ENCODE measurements around the gene CDH4.
"Not testable (repeated sequence)": the region's sequence is repeated elsewhere in the genome, so short reads cannot be mapped to it uniquely, and the experiment has no call there.

Gene CDH4

GRCh38 chr20:61420056-61420455 lies 168.0 kb downstream of the CDH4 start:
- ChIA-PET POLR2A (no interaction called here), CTCF (interaction anchor here (1.4 kb wide), 1 partner anchor 8 kb away, joined by 3 read pairs; no protein-coding TSS in a partner anchor)
- DNase-seq (ENCODE audit: low read depth, low spot score): no peak
- H3K4me3 ChIP-seq (ENCODE audit: low read depth, low read length): no peak overlapping the region
- TF ChIP-seq CTCF (IDR thresholded peaks at IDR 0.05; ENCODE audit: insufficient read depth, low read length, missing control alignments): no peak

GRCh38 chr20:61420781-61421180 lies 168.7 kb downstream of the CDH4 start:
- ChIA-PET CTCF (no interaction called here), POLR2A (no interaction called here)
- TF ChIP-seq CTCF (IDR thresholded peaks at IDR 0.05; ENCODE audit: insufficient read depth, low read length, missing control alignments): no peak
- no peak overlapping the region for H3K4me3 ChIP-seq (ENCODE audit: low read depth, low read length)
- no peak for DNase-seq (ENCODE audit: low read depth, low spot score)

- CTCF ChIA-PET: no interaction called here
- DNase-seq (ENCODE audit: low read depth, low spot score): no peak
These were observed 170.8 kb downstream of the CDH4 start for GRCh38 chr20:61422636-61423425.

GRCh38 chr20:61424011-61424627 lies 172.1 kb downstream of the CDH4 start:
- POLR2A ChIA-PET: no interaction called here

More at GRCh38 chr20:61422636-61423425, 170.8 kb downstream of the CDH4 start:
- no peak overlapping the region for H3K4me3 ChIP-seq (ENCODE audit: low read depth, low read length)
- POLR2A ChIA-PET: no interaction called here
- TF ChIP-seq CTCF (IDR thresholded peaks at IDR 0.05; ENCODE audit: insufficient read depth, low read length, missing control alignments): no peak

GRCh38 chr20:61424628-61425420 lies 172.8 kb downstream of the CDH4 start:
- no peak for TF ChIP-seq CTCF (IDR thresholded peaks at IDR 0.05; ENCODE audit: insufficient read depth, low read length, missing control alignments)
- H3K4me3 ChIP-seq (ENCODE audit: low read depth, low read length): no peak overlapping the region
- CTCF ChIA-PET: no interaction called here
- no peak for DNase-seq (ENCODE audit: low read depth, low spot score)
- POLR2A ChIA-PET: no interaction called here

More at GRCh38 chr20:61424011-61424627, 172.1 kb downstream of the CDH4 start:
- CTCF ChIA-PET: no interaction called here
- TF ChIP-seq CTCF (IDR thresholded peaks at IDR 0.05; ENCODE audit: insufficient read depth, low read length, missing control alignments): no peak
- no peak overlapping the region for H3K4me3 ChIP-seq (ENCODE audit: low read depth, low read length)
- DNase-seq (ENCODE audit: low read depth, low spot score): no peak

GRCh38 chr20:61425541-61425991 lies 173.5 kb downstream of the CDH4 start:
- CTCF ChIA-PET; POLR2A ChIA-PET; H3K4me3 ChIP-seq (ENCODE audit: low read depth, low read length); DNase-seq (ENCODE audit: low read depth, low spot score): not testable (repeated sequence)

All from AG04449 (cell line).